Activated gamma-delta T cell treated with anti-CD3 and anti-CD28 coated beads, Interleukin-2, amount 50 U/mL, for 16 hours (primary cell): Measurements from ENCODE around the gene EPX.

Source experiments
- DNase-seq: peaks from one replicate; pipeline ENCODE4 v3.0.0-alpha.2; 2020; ENCODE audit warnings: low read depth

Gene EPX

DNA sequence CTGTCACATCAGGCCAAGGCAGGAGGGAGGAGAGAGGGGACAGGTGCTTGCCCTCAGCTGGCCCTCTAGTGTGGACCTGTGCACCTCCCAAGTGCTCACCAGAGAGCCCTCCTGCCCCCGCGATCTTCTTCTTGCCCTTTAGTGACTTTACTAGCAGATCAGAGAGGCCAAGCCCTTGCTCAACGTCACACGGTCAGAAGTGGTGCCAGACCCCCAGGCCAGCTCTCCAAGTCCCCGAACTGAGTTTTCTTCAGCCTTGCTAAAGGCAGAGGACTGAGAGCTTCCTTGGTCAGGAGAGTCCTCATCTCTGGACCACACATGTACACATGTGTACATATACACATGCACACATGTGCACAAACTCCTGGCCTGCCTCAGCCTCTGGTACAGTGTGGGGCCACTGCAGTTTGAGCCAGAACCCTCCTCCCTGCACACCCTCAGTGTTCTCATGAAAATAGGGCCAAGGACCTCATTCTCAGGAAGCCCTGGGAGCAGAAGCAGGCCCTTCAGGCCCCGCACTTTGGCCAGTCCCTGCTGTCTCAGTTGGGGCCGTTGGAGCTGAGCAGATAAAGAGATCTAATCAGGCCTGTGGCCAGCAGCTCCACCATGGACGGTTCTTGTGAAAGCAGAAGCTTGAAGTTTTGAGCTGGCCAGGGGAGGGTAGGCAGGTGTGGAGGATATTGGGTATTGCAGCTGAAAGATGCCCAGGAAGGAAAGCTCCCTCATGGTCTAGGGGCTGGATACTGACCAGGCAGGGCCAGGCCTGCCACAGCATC lies 7.4 kb upstream of the EPX start:
- no peak for DNase-seq

GRCh38 chr17:58186591-58186990 lies 5.9 kb upstream of the EPX start:
- no peak for DNase-seq

- no peak for DNase-seq
Measured at GRCh38 chr17:58187063-58187462, 5.5 kb upstream of the EPX start.

DNA sequence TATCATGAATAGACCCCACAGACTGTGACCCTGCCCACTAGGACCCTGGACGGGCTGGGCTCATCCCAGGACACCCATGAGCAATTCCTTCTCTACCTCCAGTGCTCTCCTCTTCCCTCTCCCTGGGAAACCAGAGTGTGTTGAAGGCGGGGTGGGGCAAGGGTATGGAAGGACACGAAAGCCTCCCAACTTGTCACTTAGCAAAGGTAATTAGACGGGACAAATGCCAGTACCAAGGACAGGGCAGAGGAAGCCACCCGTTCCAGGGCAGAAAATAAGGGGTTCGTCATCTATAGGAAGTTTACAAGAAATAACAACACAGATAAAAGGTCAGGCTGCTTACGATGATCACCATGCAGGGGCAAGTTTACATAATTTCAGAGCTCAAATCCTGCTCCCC lies 4.9 kb upstream of the EPX start:
- no peak for DNase-seq

DNA sequence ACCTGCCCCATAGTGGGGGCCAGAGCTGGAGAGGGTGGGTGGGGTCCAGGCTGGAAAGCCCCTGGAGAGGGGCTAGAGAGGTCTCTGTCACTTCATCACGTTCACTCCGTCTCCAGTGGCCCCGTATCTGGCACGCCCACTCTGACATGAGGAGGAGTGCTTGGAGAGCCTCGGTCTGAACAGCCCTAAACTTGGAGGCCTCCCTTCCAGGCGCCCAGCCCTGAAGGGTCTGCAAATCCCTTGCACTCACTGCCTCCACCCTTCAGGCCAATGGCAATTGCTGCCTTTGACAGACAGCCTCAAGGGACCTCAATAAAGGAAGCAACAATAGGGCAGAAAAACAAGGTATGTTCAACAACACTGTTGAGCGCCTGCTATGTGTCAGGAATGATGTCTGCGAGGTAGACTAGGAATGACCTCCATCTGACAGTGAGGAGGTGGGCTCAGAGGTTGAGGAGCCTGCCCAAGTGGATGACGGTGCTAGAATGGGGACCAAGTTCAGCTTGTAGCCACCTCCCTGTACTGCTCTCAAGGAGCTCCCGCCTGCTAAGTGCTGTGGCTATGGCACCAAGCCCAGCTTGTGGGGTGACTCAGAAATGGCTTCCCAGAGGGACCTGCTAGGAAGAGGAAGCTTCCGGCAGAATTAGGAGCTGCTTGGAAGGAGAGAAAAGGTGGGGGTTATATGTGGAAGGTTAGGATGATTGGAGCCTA lies 2.9 kb upstream of the EPX start:
- DNase-seq, result no peak

DNA sequence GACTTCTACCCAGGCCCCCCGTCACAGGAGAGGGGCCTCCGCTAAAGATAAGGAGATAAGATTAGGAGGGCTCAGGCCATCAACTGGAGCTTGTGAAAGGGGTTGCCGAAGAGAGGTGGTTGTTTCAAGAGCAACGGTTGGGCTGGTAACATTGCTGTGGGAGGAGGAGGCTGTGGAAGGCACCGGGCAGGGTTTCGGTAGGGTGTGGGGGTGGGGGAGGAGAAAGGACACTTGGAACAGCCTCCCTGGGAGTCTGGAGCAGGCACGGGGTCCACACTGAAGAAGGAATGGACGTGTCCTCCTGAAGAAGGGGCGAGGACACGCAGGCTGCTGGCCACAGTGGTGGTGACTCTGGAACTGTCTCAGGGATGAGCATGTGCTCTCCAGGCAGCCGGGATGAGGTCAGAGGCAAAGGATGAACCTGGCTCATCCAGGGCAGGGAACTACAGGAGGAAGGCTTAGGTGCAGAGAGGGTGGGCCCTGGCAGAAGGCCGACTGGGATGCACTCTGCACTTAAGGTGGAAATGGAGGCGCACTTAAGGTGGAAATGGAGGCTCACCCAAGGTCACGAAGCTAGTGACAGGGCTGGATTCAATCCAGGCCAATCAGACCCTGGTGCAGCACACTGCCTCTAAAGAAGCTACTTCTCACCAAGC lies 1.2 kb upstream of the EPX start:
- DNase-seq, result no peak

GRCh38 chr17:58193641-58194255 lies 1.2 kb downstream of the EPX start:
- DNase-seq, result no peak

- DNase-seq, result no peak
Measured at GRCh38 chr17:58195518-58196123, 3.1 kb downstream of the EPX start.

- no peak for DNase-seq
Measured at GRCh38 chr17:58196610-58197009, 4.1 kb downstream of the EPX start.

DNA sequence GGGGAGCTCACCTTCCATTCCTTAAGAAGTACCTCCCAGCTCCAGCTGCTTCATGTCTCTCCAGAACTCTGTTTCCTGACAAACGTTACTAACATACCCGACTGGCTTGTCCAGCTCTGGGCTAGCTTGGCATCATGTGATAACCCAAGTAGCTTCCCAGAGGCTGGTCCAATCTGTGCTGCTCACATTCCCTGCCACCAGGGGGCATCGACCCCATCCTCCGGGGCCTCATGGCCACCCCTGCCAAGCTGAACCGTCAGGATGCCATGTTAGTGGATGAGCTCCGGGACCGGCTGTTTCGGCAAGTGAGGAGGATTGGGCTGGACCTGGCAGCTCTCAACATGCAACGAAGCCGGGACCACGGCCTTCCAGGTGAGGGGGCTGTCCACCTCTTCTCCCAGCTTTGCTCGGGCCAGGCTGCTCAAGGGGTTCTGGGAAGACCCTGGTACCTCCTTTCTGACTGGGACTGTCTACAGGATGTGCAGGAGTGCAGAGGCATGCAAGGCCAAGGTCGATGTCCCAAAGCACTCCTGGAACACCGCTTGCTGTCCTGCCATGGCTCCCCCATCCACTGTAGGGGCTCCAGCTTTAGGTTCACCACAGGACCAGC lies 7.6 kb downstream of the EPX start:
- peak; percentile 22 for DNase-seq

DNA sequence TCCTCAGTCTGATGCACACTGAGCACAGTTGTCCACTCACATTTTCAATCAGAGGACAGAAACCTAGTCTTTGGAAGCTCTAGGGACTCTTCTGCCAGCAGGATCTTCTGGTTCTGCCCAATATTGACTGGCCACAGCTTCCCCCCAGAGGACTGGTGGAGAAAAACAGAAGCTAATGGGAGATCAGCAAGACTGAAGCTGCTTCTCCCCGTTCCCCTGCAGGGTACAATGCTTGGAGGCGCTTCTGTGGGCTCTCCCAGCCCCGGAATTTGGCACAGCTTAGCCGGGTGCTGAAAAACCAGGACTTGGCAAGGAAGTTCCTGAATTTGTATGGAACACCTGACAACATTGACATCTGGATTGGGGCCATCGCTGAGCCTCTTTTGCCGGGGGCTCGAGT lies 10.3 kb downstream of the EPX start:
- no peak for DNase-seq

GRCh38 chr17:58204796-58205195 lies 12.3 kb downstream of the EPX start:
- DNase-seq, result no peak

GRCh38 chr17:58205936-58206335 lies 13.4 kb downstream of the EPX start:
- no peak for DNase-seq

- no peak for DNase-seq
Measured at GRCh38 chr17:58207451-58207850, 14.9 kb downstream of the EPX start.

GRCh38 chr17:58208344-58208743 lies 15.8 kb downstream of the EPX start:
- DNase-seq, result no peak

GRCh38 chr17:58210922-58211321 lies 18.4 kb downstream of the EPX start:
- no peak for DNase-seq

DNA sequence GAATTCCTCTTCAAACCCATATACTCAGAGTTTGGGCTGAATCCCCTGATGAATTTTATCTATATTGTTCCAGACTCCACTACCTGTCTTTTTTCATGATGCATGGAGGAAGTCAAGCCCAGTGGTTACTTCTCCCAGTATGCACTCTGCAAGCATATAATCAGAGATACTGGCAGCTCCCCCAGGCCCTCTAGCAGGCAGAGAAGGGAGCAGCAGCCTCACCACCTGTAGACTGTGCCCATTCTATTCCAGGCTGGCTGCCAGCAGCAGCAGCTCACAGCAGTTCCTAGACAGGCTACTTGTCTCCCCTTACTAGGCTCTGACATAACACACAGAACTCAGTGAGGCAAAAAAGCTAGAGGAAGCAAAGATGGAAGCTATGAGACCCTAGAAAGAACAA lies 23.2 kb downstream of the EPX start:
- DNase-seq, result no peak

DNA sequence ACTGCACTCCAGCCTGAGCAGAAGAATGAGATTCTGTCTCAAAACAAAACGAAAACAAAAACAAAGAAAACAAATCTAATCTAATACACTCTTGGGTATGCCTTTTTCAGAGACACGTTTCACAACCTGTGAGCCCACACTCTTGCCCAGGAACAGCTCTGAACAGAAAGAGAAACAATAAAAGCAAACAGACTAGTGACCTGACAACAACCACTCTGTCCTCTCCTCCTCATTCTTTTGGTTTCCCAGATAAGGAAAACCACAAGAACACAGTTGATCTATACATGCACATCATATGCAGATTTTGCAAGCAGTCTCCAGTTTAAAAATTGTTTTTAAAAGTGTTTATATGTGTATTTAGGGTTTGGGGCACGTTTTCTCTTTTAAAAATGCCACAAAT lies 25.2 kb downstream of the EPX start:
- no peak for DNase-seq

DNA sequence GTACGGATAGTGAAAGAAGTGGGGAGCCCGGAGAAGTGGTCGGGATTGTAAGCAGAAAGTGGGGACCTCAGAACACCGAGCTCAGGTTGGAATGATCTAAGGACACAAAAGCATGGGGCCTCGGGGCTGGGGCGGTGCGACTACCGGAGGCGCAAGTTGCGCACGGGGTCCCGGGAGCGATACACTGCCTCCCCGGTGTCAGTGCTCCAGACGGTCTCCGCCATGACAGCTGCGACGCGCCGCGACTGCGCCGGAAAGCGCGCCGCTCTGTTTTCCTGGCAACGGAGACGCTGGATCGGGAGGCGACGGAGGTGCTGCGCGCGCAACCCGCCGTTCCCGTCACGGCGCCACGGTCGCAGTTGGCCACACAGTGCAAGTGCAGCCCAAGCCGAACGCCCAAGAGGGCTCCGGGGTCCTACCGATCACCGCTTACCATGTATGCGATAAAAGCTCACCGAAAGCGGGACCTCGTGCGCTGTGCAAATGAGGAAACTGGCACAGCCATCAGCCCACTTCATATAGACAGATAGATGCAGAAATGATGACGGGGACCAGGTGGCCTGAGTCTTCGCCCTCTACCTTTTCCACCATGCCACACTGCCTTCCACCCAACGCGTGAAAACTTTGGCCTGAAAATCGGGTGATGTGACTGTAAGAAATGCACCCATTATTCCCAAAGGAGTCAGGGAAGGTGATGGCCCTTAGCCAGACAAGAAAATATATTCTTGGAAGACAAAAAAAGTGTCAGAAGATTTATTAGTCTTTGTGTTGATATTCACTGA lies 26.7 kb downstream of the EPX start, which contains the start of gene MKS1:
MKS1 (minus strand) TSS at position 249 of the 782 bp plus-strand sequence; CDS start at position 224, 25 bp downstream.
- DNase-seq, result peak; percentile 94

DNA sequence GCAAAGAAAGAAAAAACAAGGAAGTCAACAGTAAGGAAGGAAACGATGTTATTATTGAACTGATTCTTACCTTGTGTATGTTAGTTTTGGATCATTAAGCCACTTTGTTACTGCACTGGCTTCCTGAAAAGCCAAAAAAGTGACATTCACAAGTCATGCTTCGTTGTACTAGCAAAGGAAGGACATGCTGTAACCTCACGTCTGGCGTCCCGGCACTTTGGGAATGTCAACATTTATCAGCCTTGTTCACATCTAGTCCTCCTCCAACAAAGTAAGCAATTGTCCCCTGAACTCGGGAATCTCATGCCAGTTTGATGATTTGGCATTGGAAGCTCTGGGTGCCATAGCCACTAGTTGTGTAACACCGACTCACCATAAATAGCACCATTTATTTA lies 27.3 kb downstream of the EPX start:
- DNase-seq, result no peak

GRCh38 chr17:58224315-58224714 lies 31.8 kb downstream of the EPX start:
- no peak for DNase-seq
